Endothelial cell of umbilical vein (primary cell): Measurements from ENCODE around the gene APBB2. TPM values are rescaled to one million over a fixed set of nuclear protein-coding genes. Genes with fewer than 3 reads are reported as not detected.

Experiments
- BruUV-seq: library from RNA; stranded (reverse); fragments of 400-500 nt; replicated peaks from 2 replicates; lab custom pipeline; 2021; lab: Mats Ljungman, UMichigan
- CTCF ChIA-PET: fragments of 300-600, 350-600 bp; sonication (Branson Sonifier 250); formaldehyde crosslinking; loops from one replicate; lab custom pipeline; 2021; ENCODE audit warnings: antibody characterized with exemption, inconsistent platforms; lab: Charles Lee
- POLR2A ChIA-PET: fragments of 300-600, 350-600 bp; sonication (Branson Sonifier 250); formaldehyde crosslinking; loops from one replicate; lab custom pipeline; 2021; ENCODE audit warnings: antibody characterized with exemption, inconsistent platforms; lab: Charles Lee
- DNase-seq: peaks from one replicate; pipeline ENCODE4 v3.0.0-alpha.2; 2011; ENCODE audit warnings: low read depth, low spot score
- FAIRE-seq: peaks from 2 replicates; lab custom pipeline; 2011; peaks lifted over from hg19 to GRCh38; lab: Jason Lieb, UNC
- H2AFZ ChIP-seq: 2 replicates; pipeline ENCODE4 v1.6.0; 2012; ENCODE audit warnings: low read depth, low read length, control low read depth, inconsistent platforms
- H3K27ac ChIP-seq: 2 replicates; pipeline ENCODE4 v1.5.1; 2011; ENCODE audit warnings: low read depth, mild to moderate bottlenecking, control low read depth, low read length, moderate library complexity; ENCODE audit not compliant: insufficient read depth
- H3K27me3 ChIP-seq, 2 experiments: 2 replicates each; pipeline versions ENCODE4 v1.6.0 to v1.6.1; 2011; ENCODE audit warnings: low read length in 2 of 2, mixed read lengths in 1 of 2; ENCODE audit not compliant: control insufficient read depth in 2 of 2, insufficient read depth in 2 of 2
- H3K36me3 ChIP-seq, 2 experiments: 2 replicates in 1 of 2; 3 replicates in 1 of 2; pipeline ENCODE4 v1.5.1; 2011; ENCODE audit warnings: low read length in 2 of 2, mild to moderate bottlenecking in 1 of 2, moderate library complexity in 1 of 2; ENCODE audit not compliant: control insufficient read depth in 2 of 2, insufficient read depth in 2 of 2; ENCODE audit errors: extremely low read depth in 1 of 2
- H3K4me1 ChIP-seq: 3 replicates; pipeline ENCODE4 v1.5.1; 2011; ENCODE audit warnings: mild to moderate bottlenecking, low read length; ENCODE audit not compliant: control insufficient read depth, insufficient read depth; ENCODE audit errors: extremely low read depth
- H3K4me2 ChIP-seq: 2 replicates; pipeline ENCODE4 v1.6.1; 2011; ENCODE audit warnings: low read length, control low read depth, mixed read lengths; ENCODE audit not compliant: insufficient read depth
- H3K4me3 ChIP-seq, 3 experiments: fragments of 200-600 bp in 1 of 3; sonication (generic), shearing (Covaris generic) in 1 of 3; replicated peaks in 1 of 3; 2 replicates each; pipeline ENCODE4 v1.5.1; 2011 to 2016; ENCODE audit warnings: control low read depth in 3 of 3, low read length in 3 of 3, mild to moderate bottlenecking in 2 of 3, inconsistent platforms in 1 of 3, low read depth in 1 of 3, moderate library complexity in 1 of 3; ENCODE audit not compliant: insufficient read depth in 1 of 3
- H3K79me2 ChIP-seq: 2 replicates; pipeline ENCODE4 v1.6.0; 2012; ENCODE audit warnings: low read length, inconsistent platforms; ENCODE audit not compliant: control insufficient read depth, insufficient read depth
- H3K9ac ChIP-seq: replicated peaks from 2 replicates; pipeline ENCODE3; 2011; ENCODE audit warnings: low read length, control low read depth; ENCODE audit not compliant: insufficient read depth; ENCODE audit errors: extremely low read depth
- H3K9me1 ChIP-seq: replicated peaks from 3 replicates; pipeline ENCODE4 v1.6.0; 2011; ENCODE audit warnings: mild to moderate bottlenecking, low read length; ENCODE audit not compliant: control insufficient read depth, insufficient read depth; ENCODE audit errors: extremely low read depth
- H3K9me3 ChIP-seq: replicated peaks from 2 replicates; pipeline ENCODE4 v1.5.1; 2012; ENCODE audit warnings: low read length, inconsistent platforms; ENCODE audit not compliant: control insufficient read depth, insufficient read depth
- H4K20me1 ChIP-seq: replicated peaks from 2 replicates; pipeline ENCODE3; 2011; ENCODE audit warnings: mild to moderate bottlenecking, low read length; ENCODE audit not compliant: control insufficient read depth, insufficient read depth; ENCODE audit errors: extremely low read depth
- EZH2 ChIP-seq: IDR thresholded peaks from 2 replicates; pipeline ENCODE4 v1.6.1; 2012; ENCODE audit warnings: borderline replicate concordance, low read depth, mild to moderate bottlenecking, moderate library complexity, low read length, inconsistent platforms; ENCODE audit not compliant: severe bottlenecking
- FOS ChIP-seq: IDR thresholded peaks from 2 replicates; pipeline ENCODE4 v1.6.1; 2011; ENCODE audit warnings: mild to moderate bottlenecking, low read length, moderate library complexity, borderline replicate concordance; ENCODE audit not compliant: insufficient read depth
- GATA2 ChIP-seq: IDR thresholded peaks from 2 replicates; pipeline ENCODE4 v1.7.0; 2011; ENCODE audit warnings: low read depth, mild to moderate bottlenecking, moderate library complexity, mixed read lengths, low read length; ENCODE audit not compliant: insufficient read length, insufficient read depth
- JUN ChIP-seq: IDR thresholded peaks from 2 replicates; pipeline ENCODE4 v1.6.1; 2011; ENCODE audit warnings: borderline replicate concordance, low read depth; ENCODE audit not compliant: insufficient read length, insufficient read depth
- MYC ChIP-seq: IDR thresholded peaks from one replicate; pipeline ENCODE4 v1.6.1; 2011; ENCODE audit warnings: mild to moderate bottlenecking, low read depth, low read length
- POLR2A ChIP-seq: IDR thresholded peaks from 2 replicates; pipeline ENCODE4 v1.6.1; 2012; ENCODE audit warnings: low read depth, mild to moderate bottlenecking, control low read depth, low read length
- POLR2AphosphoS5 ChIP-seq: IDR thresholded peaks from 2 replicates; pipeline ENCODE4 v1.6.1; 2012; ENCODE audit warnings: low read depth, mild to moderate bottlenecking, control low read depth, low read length, moderate library complexity; ENCODE audit not compliant: insufficient read depth
- dilution Hi-C: fragments of 300-500 bp; cut with MboI; formaldehyde crosslinking; loops from one replicate; pipeline ENCODE4 v1.15.0; 2019; ENCODE audit warnings: low sequenced_read_pairs; ENCODE audit not compliant: extremely low pct_ligation_motif_present
- intact Hi-C: fragments of 100-400 bp; cut with micrococcal nuclease; formaldehyde crosslinking; loops from one replicate; pipeline ENCODE4 v1.10.0; 2022
- polyA plus RNA-seq, 4 experiments: library from polyadenylated mRNA; depleted of rRNA in 3 of 4; stranded (reverse) in 3 of 4; unstranded in 1 of 4; fragments of >200 nt; gene quantifications; 2 replicates each; pipeline versions ENCODE4 v1.2.1 to v1.2.3, GENCODE V29; 2011 to 2012; ENCODE audit warnings: missing spikeins in 1 of 4
- total RNA-seq: library from RNA; stranded (reverse); gene quantifications from 2 replicates; pipeline ENCODE4 v1.2.3, GENCODE V29; 2021
- TF ChIP-seq, protein P1 (sequence below), 2 donors: IDR thresholded peaks; 1 replicate in 1 of 2; 2 replicates in 1 of 2; pipeline ENCODE4 v1.5.1; 2011; ENCODE audit warnings: low read length in 2 of 2, mild to moderate bottlenecking in 2 of 2, moderate library complexity in 2 of 2, control low read depth in 1 of 2, inconsistent platforms in 1 of 2, low read depth in 1 of 2; ENCODE audit not compliant: insufficient read depth in 1 of 2; ENCODE audit errors: extremely low read depth in 1 of 2
- TF ChIP-seq, protein P2 (sequence below): IDR thresholded peaks from 2 replicates; pipeline ENCODE4 v1.6.1; 2011; ENCODE audit not compliant: insufficient read depth, insufficient read length

Gene APBB2
- total and polyA plus RNA-seq, 2 donors (not counting 3 experiments of a cell fraction or from before 2014, with no cell fraction given) = 79.8 to 124 TPM

DNA sequence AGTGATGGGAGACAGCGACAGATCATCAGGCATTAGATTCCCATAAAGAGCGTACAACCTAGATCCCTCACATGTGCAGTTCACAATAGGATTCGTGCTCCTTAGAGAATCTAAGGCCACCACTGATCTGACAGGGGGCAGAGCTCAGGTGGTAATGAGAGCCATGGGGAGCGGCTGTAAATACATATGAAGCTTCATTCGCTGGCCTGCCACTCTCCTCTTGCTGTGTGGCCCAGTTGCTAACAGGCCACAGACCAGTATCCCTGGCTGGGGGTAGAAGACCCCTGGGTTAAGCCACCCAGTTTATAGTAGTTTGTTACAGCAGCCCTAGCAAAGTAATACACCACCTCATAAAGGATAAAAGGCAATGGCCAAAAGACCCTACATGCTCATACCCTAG, 30.3 kb downstream of the APBB2 start:
- H3K79me2 ChIP-seq = peaks cover 100% of the 10 kb centered on the region
- H2AFZ ChIP-seq = no peak overlapping the region
- no peaks in the 10 kb centered on the region for H3K27me3 ChIP-seq
- no peak overlapping the region for H3K4me3 ChIP-seq
- CTCF ChIA-PET = interaction anchor here (1.1 to 1.6 kb wide), 2 partner anchors 9 to 16 kb away, joined by 4 to 5 read pairs; no protein-coding TSS in a partner anchor
- no peak overlapping the region for H3K27ac ChIP-seq
- H3K36me3 ChIP-seq = no peaks in the 10 kb centered on the region
- peaks cover 37% of the 10 kb centered on the region for H3K4me1 ChIP-seq
- FAIRE-seq (no peak), DNase-seq (no peak)
- no peak overlapping the region for H3K4me2 ChIP-seq
- no peak overlapping the region for H3K9ac ChIP-seq
- peaks cover 4% of the 10 kb centered on the region for H4K20me1 ChIP-seq
- dilution Hi-C loops = no loop called here
- no peaks in the 10 kb centered on the region for H3K9me1 ChIP-seq
- BruUV-seq = no TSS peak
- intact Hi-C loops = no loop called here
- TF ChIP-seq EZH2 = no peak
- no peak for TF ChIP-seq JUN
- TF ChIP-seq FOS = no peak
- TF ChIP-seq GATA2 = no peak
- no peak for TF ChIP-seq POLR2A
- TF ChIP-seq POLR2AphosphoS5 = no peak
- TF ChIP-seq, protein P1, sequence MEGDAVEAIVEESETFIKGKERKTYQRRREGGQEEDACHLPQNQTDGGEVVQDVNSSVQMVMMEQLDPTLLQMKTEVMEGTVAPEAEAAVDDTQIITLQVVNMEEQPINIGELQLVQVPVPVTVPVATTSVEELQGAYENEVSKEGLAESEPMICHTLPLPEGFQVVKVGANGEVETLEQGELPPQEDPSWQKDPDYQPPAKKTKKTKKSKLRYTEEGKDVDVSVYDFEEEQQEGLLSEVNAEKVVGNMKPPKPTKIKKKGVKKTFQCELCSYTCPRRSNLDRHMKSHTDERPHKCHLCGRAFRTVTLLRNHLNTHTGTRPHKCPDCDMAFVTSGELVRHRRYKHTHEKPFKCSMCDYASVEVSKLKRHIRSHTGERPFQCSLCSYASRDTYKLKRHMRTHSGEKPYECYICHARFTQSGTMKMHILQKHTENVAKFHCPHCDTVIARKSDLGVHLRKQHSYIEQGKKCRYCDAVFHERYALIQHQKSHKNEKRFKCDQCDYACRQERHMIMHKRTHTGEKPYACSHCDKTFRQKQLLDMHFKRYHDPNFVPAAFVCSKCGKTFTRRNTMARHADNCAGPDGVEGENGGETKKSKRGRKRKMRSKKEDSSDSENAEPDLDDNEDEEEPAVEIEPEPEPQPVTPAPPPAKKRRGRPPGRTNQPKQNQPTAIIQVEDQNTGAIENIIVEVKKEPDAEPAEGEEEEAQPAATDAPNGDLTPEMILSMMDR (IDR thresholded peaks at IDR 0.05; ENCODE audit: extremely low read depth in 1 of 2, insufficient read depth in 1 of 2, low read depth in 1 of 2, low read length in 2 of 2) = no peak
- TF ChIP-seq, protein P2, sequence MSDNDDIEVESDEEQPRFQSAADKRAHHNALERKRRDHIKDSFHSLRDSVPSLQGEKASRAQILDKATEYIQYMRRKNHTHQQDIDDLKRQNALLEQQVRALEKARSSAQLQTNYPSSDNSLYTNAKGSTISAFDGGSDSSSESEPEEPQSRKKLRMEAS = no peak
- no peak for TF ChIP-seq MYC
- POLR2A ChIA-PET = no interaction called here
- H3K9me3 ChIP-seq = no peaks in the 10 kb centered on the region
